ENCODE results near the gene TTC9C.

- TF ChIP-seq GATA2 (IDR thresholded peaks at IDR 0.05; ENCODE audit: low read depth, low read length) (no peak), GATA3 (IDR thresholded peaks at IDR 0.05; ENCODE audit: low read depth, low read length) (no peak)
Measured at GRCh38 chr11:62782753-62783152, 54.5 kb downstream of the TTC9C start.

All from SH-SY5Y (cell line).